ENCODE measurements around the gene MAPKAP1.

GRCh38 chr9:125654121-125654520 lies 52.9 kb downstream of the MAPKAP1 start:
- TF ChIP-seq POLR2AphosphoS5 (IDR thresholded peaks at IDR 0.05) (no peak), POLR2A (IDR thresholded peaks at IDR 0.05) (no peak), EP300 (IDR thresholded peaks at IDR 0.05) (no peak)
- TF ChIP-seq, protein P1, sequence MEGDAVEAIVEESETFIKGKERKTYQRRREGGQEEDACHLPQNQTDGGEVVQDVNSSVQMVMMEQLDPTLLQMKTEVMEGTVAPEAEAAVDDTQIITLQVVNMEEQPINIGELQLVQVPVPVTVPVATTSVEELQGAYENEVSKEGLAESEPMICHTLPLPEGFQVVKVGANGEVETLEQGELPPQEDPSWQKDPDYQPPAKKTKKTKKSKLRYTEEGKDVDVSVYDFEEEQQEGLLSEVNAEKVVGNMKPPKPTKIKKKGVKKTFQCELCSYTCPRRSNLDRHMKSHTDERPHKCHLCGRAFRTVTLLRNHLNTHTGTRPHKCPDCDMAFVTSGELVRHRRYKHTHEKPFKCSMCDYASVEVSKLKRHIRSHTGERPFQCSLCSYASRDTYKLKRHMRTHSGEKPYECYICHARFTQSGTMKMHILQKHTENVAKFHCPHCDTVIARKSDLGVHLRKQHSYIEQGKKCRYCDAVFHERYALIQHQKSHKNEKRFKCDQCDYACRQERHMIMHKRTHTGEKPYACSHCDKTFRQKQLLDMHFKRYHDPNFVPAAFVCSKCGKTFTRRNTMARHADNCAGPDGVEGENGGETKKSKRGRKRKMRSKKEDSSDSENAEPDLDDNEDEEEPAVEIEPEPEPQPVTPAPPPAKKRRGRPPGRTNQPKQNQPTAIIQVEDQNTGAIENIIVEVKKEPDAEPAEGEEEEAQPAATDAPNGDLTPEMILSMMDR (IDR thresholded peaks at IDR 0.05), result no peak

Data from suprapubic skin (tissue), 4 donors.